Measurements from ENCODE around the gene DNAJC5.
"Not testable (repeated sequence)": the region's sequence is repeated elsewhere in the genome, so short reads cannot be mapped to it uniquely, and the experiment has no call there.

DNAJC5 gene

GRCh38 chr20:63924241-63924640, 29.3 kb downstream of the DNAJC5 start:
- no peaks in the 10 kb centered on the region for H3K9me3 Mint-ChIP-seq
- H3K36me3 Mint-ChIP-seq (ENCODE audit: low read depth) = peaks cover 98% of the 10 kb centered on the region
- no peak overlapping the region for H3K27ac Mint-ChIP-seq
- intact Hi-C loops (cut with micrococcal nuclease) = no loop called here
- H3K27me3 Mint-ChIP-seq = no peaks in the 10 kb centered on the region
- peaks cover 6% of the 10 kb centered on the region for H3K4me1 Mint-ChIP-seq (ENCODE audit: low read depth)
- H3K4me3 Mint-ChIP-seq = no peak overlapping the region

DNA sequence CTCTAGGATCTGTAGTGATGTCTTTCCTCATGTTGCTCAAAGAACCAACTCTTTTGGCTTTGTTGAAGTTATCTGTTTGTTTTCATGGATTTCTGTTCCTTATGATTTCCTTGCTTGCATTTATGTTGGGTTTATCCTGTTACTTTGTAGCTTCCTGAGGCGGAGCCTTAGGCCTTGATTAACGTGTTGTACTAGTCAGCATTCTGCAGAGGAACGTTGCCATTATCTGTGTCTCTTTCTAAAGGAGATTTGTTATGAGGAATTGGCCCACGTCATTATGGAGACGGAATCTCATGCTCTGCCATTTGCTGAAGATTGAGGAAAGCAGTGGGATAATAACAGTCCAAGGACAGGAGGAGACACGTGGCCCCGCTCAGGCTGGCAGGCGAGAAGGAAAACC, 31.4 kb downstream of the DNAJC5 start:
- H3K4me3 Mint-ChIP-seq = no peak overlapping the region
- H3K27me3 Mint-ChIP-seq = no peaks in the 10 kb centered on the region
- intact Hi-C loops (cut with micrococcal nuclease) = no loop called here
- H3K9me3 Mint-ChIP-seq = no peaks in the 10 kb centered on the region
- no peak overlapping the region for H3K27ac Mint-ChIP-seq
- H3K36me3 Mint-ChIP-seq (ENCODE audit: low read depth) = peaks cover 100% of the 10 kb centered on the region
- H3K4me1 Mint-ChIP-seq (ENCODE audit: low read depth) = peaks cover 6% of the 10 kb centered on the region

DNA sequence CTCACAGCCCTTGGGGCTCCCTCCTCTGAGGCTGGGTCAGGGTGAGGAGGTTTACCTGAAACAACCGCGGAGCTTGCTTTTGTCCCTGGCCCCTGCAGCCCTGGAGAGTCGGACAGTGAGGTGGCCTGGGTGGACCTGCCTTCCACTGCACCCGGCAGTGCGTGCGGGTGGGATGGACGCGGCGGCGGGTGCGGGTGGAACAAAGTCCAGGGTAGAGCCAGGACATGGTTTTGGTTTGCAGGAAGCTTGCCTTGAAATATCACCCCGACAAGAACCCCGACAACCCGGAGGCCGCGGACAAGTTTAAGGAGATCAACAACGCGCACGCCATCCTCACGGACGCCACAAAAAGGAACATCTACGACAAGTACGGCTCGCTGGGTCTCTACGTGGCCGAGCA, 34.1 kb downstream of the DNAJC5 start:
- no peaks in the 10 kb centered on the region for H3K27me3 Mint-ChIP-seq
- peaks cover 100% of the 10 kb centered on the region for H3K36me3 Mint-ChIP-seq (ENCODE audit: low read depth)
- H3K4me1 Mint-ChIP-seq (ENCODE audit: low read depth) = peaks cover 21% of the 10 kb centered on the region
- no peak overlapping the region for H3K27ac Mint-ChIP-seq
- intact Hi-C loops (cut with micrococcal nuclease) = no loop called here
- H3K4me3 Mint-ChIP-seq = no peak overlapping the region
- no peaks in the 10 kb centered on the region for H3K9me3 Mint-ChIP-seq

DNA sequence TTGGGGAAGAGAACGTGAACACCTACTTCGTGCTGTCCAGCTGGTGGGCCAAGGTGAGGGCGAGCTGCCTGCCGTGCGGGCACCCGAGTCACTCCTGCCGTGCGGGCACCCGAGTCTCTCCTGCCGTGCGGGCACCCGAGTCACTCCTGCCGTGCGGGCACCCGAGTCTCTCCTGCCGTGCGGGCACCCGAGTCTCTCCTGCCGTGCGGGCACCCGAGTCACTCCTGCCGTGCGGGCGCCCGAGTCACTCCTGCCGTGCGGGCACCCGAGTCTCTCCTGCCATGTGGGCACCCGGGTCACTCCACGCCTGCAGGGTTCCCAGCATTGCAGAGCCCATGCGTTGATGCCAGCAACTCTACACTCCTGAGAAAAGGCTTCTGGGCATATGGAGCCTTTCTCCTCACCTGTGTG, 34.6 kb downstream of the DNAJC5 start:
- intact Hi-C loops (cut with micrococcal nuclease); H3K9me3 Mint-ChIP-seq; H3K4me3 Mint-ChIP-seq; H3K27me3 Mint-ChIP-seq; H3K27ac Mint-ChIP-seq: not testable (repeated sequence)
- Mint-ChIP-seq H3K36me3 (ENCODE audit: low read depth) (peaks cover 100% of the 10 kb centered on the region), H3K4me1 (ENCODE audit: low read depth) (peaks cover 25% of the 10 kb centered on the region)

DNA sequence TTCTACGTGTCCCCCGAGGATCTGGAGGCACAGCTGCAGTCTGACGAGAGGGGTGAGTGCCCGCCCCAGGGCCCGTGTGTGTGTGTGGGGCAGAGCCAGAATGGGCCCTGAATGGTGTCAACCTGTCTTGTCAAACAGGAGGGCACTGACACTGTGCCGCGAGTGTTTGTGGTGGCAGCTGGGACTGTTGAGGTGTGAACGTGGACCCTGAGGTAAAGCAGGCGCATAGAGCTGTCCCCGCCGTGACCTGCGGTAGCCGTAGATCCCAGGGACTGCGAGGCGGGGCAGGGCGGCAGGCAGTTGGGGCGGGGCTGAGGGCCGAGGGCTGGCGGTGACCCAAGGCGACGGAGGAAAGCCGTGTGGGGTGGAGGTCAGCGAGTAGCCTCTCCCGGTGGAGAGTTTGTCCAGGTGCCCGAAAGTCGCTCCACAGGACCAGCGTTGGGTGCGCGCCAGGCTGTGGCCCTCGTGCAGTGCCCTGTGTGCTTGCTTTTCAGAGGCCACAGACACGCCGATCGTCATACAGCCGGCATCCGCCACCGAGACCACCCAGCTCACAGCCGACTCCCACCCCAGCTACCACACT, 36.1 kb downstream of the DNAJC5 start:
- Mint-ChIP-seq H3K27me3 (no peaks in the 10 kb centered on the region), H3K9me3 (no peaks in the 10 kb centered on the region), H3K4me3 (no peak overlapping the region), H3K4me1 (ENCODE audit: low read depth) (peaks cover 36% of the 10 kb centered on the region), H3K36me3 (ENCODE audit: low read depth) (peaks cover 100% of the 10 kb centered on the region), H3K27ac (no peak overlapping the region)
- intact Hi-C loops (cut with micrococcal nuclease) = no loop called here

GRCh38 chr20:63931735-63932134, 36.8 kb downstream of the DNAJC5 start:
- intact Hi-C loops (cut with micrococcal nuclease) = no loop called here

DNA sequence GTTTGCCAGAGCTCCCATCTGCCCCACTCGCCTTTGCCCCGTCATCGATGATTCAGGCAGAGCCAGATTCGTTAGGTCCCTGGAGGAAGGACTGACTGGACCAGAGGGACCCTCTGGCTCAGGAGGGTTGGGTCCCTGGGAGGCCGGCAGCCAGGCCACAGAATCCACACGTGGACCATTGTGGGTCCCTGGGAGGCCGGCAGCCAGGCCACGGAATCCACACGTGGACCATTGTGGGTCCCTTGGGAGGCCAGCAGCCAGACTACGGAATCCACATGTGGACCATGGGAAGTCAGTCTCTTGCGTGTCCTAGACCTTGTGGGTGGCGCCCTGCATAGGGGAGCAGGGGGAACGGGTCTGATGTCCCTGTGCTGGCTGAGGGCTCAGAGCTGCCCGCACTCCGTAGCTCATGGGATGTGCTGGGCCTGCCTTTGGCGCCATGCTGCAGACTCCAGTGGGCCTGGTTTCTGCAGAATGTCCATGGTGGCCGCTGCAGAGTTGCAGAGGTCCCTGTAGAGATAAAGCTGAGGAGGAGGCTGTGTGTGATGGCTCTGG, 37.8 kb downstream of the DNAJC5 start:
- Mint-ChIP-seq H3K27ac (no peak overlapping the region), H3K9me3 (no peaks in the 10 kb centered on the region), H3K4me1 (ENCODE audit: low read depth) (peaks cover 32% of the 10 kb centered on the region), H3K27me3 (no peaks in the 10 kb centered on the region), H3K36me3 (ENCODE audit: low read depth) (peaks cover 100% of the 10 kb centered on the region), H3K4me3 (no peak overlapping the region)
- intact Hi-C loops (cut with micrococcal nuclease) = no loop called here

More at GRCh38 chr20:63931735-63932134, 36.8 kb downstream of the DNAJC5 start:
- H3K4me3 Mint-ChIP-seq = no peak overlapping the region
- H3K27ac Mint-ChIP-seq = no peak overlapping the region
- peaks cover 100% of the 10 kb centered on the region for H3K36me3 Mint-ChIP-seq (ENCODE audit: low read depth)
- no peaks in the 10 kb centered on the region for H3K9me3 Mint-ChIP-seq
- H3K4me1 Mint-ChIP-seq (ENCODE audit: low read depth) = peaks cover 32% of the 10 kb centered on the region
- no peaks in the 10 kb centered on the region for H3K27me3 Mint-ChIP-seq

GRCh38 chr20:63933646-63934045, 38.7 kb downstream of the DNAJC5 start:
- H3K9me3 Mint-ChIP-seq = no peaks in the 10 kb centered on the region
- peaks cover 32% of the 10 kb centered on the region for H3K4me1 Mint-ChIP-seq (ENCODE audit: low read depth)
- H3K4me3 Mint-ChIP-seq = no peak overlapping the region
- intact Hi-C loops (cut with micrococcal nuclease) = no loop called here
- H3K36me3 Mint-ChIP-seq (ENCODE audit: low read depth) = peaks cover 95% of the 10 kb centered on the region
- H3K27me3 Mint-ChIP-seq = no peaks in the 10 kb centered on the region
- H3K27ac Mint-ChIP-seq = no peak overlapping the region

- Mint-ChIP-seq H3K4me1 (ENCODE audit: low read depth) (peaks cover 37% of the 10 kb centered on the region), H3K27ac (peak overlapping the region; percentile 72), H3K9me3 (no peaks in the 10 kb centered on the region), H3K4me3 (peak overlapping the region; percentile 45), H3K27me3 (no peaks in the 10 kb centered on the region), H3K36me3 (ENCODE audit: low read depth) (peaks cover 94% of the 10 kb centered on the region)
- intact Hi-C loops (cut with micrococcal nuclease) = no loop called here
Observed at GRCh38 chr20:63934271-63935068, 39.5 kb downstream of the DNAJC5 start.

- peaks cover 94% of the 10 kb centered on the region for H3K36me3 Mint-ChIP-seq (ENCODE audit: low read depth)
- intact Hi-C loops (cut with micrococcal nuclease) = no loop called here
- H3K27me3 Mint-ChIP-seq = no peaks in the 10 kb centered on the region
Observed at GRCh38 chr20:63935447-63935846, 40.5 kb downstream of the DNAJC5 start.

DNA sequence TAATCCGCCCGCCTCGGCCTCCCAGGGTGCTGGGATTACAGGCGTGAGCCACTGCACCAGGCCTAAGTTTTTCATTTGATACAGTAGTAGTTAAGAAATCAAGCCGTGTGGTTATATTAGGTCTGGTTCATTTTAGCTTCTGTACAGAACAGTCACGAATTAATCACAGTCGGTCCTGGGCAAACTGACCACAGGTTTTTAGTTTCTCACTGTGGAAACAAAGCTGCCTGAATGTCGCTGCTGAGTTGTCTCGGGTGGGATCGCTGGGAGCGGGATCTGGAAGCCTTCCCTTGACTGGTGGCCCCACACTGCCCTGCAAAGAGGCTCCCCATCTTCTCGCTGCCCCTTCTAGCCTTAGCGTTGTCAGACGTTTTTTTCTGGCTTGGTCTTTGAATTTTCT, 42.7 kb downstream of the DNAJC5 start:
- Mint-ChIP-seq H3K4me3 (no peak overlapping the region), H3K36me3 (ENCODE audit: low read depth) (peaks cover 94% of the 10 kb centered on the region), H3K9me3 (no peaks in the 10 kb centered on the region), H3K27me3 (no peaks in the 10 kb centered on the region), H3K4me1 (ENCODE audit: low read depth) (peaks cover 57% of the 10 kb centered on the region), H3K27ac (no peak overlapping the region)
- intact Hi-C loops (cut with micrococcal nuclease) = no loop called here

More at GRCh38 chr20:63935447-63935846, 40.5 kb downstream of the DNAJC5 start:
- Mint-ChIP-seq H3K4me1 (ENCODE audit: low read depth) (peaks cover 42% of the 10 kb centered on the region), H3K4me3 (no peak overlapping the region), H3K9me3 (no peaks in the 10 kb centered on the region), H3K27ac (no peak overlapping the region)

GRCh38 chr20:63939061-63939935, 44.4 kb downstream of the DNAJC5 start:
- intact Hi-C loops (cut with micrococcal nuclease) = no loop called here
- Mint-ChIP-seq H3K4me1 (ENCODE audit: low read depth) (peaks cover 61% of the 10 kb centered on the region), H3K9me3 (no peaks in the 10 kb centered on the region)

DNA sequence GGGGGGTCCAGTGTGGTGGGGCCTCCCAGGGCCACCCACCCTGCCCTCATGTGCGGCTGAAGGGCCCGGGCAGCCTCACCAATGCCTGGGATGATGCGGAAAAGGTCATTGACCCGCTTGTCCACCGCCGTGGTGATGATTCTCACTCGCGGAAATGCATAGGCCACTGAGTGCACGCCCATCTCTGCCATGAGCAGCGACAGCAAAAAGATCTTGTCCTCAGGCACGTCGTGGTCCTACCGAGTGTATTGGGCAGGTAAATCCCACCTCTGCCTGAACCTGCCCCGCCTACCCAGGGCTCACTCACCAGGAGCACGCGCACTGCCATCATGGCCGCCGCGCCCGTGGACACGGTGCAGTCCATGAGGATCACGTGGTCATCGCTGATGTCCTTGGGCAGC, 45.1 kb downstream of the DNAJC5 start:
- H3K9me3 Mint-ChIP-seq = no peaks in the 10 kb centered on the region
- peaks cover 94% of the 10 kb centered on the region for H3K36me3 Mint-ChIP-seq (ENCODE audit: low read depth)
- intact Hi-C loops (cut with micrococcal nuclease) = no loop called here
- H3K4me3 Mint-ChIP-seq = no peak overlapping the region
- H3K27me3 Mint-ChIP-seq = no peaks in the 10 kb centered on the region
- no peak overlapping the region for H3K27ac Mint-ChIP-seq
- H3K4me1 Mint-ChIP-seq (ENCODE audit: low read depth) = peaks cover 53% of the 10 kb centered on the region

More at GRCh38 chr20:63939061-63939935, 44.4 kb downstream of the DNAJC5 start:
- no peak overlapping the region for H3K4me3 Mint-ChIP-seq
- H3K36me3 Mint-ChIP-seq (ENCODE audit: low read depth) = peaks cover 94% of the 10 kb centered on the region
- no peaks in the 10 kb centered on the region for H3K27me3 Mint-ChIP-seq
- H3K27ac Mint-ChIP-seq = no peak overlapping the region

All from dendritic cell treated with granulocyte-macrophage colony-stimulating factor and Interleukin-4, amounts not matched to agents 40 ng/mL and 50 ng/mL, for 4 days (primary cell).